Measurements from ENCODE around the gene PFKFB1.

- TF ChIP-seq ZNF274 (IDR thresholded peaks at IDR 0.05; ENCODE audit: low read depth, low read length) (no peak), SUZ12 (IDR thresholded peaks at IDR 0.05; ENCODE audit: extremely low read depth, insufficient read depth, insufficient read length) (no peak)
Measured at GRCh38 chrX:55026143-55026542, 32.2 kb upstream of the PFKFB1 start.

Data from NT2/D1 (cell line).